Colon (tissue), 2 donors: ENCODE measurements around the gene CACNA1I.
"Not testable (repeated sequence)": the region's sequence is repeated elsewhere in the genome, so short reads cannot be mapped to it uniquely, and the experiment has no call there.

Experiments used
- FAIRE-seq: peaks from 2 replicates; lab custom pipeline; 2012; peaks lifted over from hg19 to GRCh38; lab: Jason Lieb, UNC
- donor health status: control.
- donor health status: control.

Gene CACNA1I

DNA sequence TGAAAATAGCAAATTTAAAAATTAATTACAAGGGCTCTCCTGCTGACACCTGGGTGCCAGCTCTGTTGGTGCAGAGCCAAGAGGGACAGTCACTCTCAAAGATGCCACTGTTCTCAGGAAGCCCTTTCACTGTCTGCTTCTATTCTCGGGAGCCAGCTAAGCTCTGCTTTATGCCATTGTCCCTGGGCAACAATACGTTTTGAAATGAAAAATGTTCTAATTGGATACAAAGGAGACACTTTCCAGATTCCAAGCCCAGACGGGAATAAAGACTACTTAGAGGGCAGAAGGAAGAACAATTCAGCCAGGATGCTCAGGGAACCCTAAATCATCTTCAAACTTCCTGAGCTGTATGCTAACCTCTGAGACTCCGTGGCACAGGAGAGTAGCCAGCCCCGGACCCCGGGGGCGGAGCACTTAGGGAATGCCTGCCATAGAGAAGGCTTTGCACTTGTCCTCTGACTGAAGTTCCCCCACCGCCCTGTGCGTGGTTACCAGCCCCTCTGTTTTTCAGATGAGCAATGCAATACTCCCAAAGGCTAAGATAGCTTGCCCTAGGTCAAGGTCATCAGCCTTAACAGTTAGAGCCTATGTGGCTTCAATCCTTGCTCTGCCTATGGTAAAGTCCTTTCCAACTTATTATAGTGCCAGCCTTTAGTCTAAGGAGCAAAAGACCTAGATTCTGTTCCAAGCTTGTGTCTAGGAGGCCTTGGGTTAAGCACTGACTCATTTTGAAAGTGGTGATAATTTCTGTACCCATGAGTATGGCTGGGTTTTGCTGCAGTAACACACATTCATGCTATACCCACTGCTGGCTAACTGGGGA, 150.9 kb downstream of the CACNA1I start:
- no peak for FAIRE-seq

DNA sequence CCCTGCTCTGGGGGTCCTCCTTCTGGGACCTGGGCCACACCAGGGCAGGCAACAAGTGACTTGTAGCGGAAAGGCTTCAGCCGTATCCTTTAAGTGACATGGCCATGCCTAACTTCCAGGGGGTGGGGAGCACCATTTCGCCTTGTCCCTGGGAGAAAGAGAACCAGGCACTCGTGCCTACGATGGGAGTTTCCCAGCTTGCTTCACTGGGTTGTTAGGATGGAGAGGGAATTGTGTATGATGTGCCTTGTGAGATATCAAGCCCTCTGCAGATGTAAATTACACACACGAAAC, 151.4 kb downstream of the CACNA1I start:
- no peak for FAIRE-seq

DNA sequence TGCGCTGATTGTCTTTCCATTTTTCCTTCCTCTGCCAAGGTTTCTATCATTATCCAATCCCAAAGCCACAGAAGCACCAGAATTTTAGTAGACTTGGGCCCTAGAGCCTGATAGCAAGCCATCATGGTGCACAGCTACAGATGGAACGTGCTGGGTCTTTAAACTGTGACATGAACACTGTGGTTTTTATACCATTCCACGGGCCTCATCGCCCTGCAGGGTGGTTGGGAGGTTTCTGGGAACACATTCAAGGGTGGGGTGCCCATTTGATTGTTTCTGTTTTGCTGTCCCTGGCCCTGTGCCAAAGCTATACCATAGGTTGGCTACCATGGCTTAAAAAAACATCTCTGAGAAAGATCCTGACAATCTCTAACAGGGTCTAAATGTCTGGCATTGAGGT, 151.9 kb downstream of the CACNA1I start:
- FAIRE-seq, result no peak

DNA sequence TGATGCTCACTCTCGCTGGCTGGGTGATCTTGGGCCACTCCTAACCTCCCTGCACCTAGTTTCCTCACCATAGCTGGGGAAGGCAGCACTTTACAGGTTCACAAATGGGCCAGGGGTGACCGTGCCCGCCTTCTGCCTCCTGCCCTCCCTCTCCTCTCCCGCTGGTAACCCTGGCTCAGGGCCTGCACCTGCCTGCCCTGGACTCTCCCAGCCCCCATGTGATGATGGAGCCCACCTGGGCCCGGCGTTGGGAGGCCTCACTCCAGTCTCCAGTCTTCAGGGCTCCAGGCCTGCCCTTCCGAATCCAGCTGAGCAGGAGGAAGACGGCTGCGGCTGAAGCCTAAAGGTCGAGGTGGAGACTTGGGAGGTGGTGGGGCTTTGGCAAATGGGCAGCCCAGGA, 152.9 kb downstream of the CACNA1I start:
- FAIRE-seq, result no peak

DNA sequence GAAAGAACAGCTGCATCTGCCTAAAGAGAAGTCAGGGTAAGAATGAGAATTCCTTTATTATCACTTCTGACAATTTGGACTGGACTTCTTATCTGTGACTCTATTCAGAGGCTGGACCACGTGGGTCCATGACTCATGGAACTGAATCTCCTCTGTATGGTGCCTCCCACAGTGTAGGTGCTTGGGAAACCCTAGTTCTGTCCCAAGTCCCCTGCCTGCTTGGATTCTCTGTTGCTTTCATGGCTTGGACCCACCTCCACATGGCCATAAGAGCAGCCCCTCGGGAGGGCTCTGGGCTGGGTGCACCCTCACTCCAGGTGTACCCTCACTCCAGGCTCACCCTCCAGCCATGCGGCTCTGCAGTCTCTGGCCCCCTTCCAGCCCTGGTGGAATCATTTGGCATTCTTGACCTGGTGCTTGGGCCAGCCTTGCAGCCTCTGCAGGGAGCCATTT, 153.4 kb downstream of the CACNA1I start:
- no peak for FAIRE-seq

DNA sequence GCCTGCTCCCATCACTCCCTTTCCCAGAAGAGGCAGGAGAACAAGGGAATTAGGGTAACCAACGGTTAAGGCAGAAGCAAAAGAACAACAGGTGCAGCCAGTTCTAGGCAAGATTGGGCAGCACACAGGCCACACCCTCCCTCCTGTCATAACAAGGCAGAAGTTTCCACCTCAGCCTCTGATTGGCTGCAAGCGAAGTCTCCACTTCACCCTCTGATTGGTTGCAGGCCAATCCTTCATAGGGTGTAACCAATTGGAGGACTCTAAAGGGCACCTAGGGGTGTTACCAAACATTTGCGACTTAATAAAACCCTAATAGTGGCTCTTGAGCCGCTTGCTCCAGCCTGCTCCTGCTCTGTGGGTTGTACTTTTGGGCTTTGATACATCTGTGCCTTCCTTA, 153.8 kb downstream of the CACNA1I start:
- FAIRE-seq, result no peak

DNA sequence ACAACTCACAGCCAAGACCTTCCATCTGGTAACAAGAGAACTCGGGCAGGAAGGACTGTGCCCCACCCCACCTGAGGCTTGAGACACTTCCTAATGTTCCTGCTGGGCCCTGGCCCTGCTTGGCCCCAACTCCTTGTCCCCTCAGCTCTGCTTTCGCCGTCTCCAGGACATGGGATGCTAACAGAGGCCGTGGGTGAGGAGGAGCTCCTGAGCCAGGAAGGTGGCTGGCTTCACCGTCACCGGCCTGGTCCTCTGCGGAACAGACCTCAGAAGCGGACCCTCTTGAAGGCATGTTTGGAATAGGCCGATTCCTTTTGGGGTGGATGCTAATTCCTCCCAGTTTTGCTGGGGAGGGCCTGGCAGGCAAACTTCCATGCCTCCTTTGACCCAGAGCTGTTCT, 154.3 kb downstream of the CACNA1I start:
- FAIRE-seq, result no peak

DNA sequence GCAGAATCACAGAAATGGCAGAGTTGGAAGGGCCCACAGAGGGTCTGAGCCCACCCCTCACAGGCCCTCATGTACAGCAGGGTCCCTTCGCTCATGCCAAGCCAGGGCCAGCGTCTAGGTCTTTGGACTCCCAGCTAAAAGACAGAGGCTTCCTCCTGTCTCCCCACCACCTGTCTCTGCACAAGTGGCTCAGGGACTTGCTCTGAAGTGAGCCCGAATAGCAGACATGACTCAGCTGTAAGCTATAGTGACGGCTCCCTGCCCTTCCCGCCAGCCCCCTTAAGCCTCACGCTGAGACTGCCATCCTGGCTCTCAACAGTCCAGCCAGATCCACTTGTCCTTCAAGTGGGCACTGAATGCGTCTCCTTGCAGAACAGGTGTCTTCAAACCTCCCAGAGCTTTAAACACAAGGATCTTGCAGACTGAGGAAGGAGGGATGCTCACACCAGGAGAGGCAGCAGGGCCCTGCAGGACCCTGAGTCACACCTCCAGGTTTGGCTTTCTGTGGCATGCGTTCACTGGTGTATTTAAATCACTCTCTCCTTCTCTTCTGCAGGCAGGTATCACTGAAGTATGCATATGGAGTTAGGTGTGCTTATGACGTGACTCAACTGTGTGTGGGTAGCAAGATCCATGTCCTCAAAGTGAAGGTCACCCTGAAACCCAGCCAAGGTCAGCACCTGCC, 154.9 kb downstream of the CACNA1I start:
- no peak for FAIRE-seq

DNA sequence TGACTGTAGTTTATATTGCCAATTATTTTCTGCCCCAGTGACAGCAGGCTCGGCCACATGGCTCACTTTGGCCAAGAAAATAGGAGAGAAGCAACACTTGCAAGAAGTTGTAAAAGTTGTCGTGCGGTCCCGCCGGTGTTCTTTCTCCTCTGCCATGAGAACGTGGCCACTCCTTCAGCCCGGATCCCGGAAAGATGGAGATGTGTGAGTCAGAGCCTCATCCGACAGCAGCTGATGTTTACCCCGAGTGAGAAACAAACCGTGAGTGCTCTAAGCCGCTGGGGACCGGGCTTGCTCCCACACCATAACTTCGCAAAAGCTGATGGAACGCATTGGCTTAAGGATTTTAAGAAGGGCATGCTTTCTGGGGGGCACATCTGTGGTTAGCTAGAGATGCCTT, 157.0 kb downstream of the CACNA1I start:
- no peak for FAIRE-seq

DNA sequence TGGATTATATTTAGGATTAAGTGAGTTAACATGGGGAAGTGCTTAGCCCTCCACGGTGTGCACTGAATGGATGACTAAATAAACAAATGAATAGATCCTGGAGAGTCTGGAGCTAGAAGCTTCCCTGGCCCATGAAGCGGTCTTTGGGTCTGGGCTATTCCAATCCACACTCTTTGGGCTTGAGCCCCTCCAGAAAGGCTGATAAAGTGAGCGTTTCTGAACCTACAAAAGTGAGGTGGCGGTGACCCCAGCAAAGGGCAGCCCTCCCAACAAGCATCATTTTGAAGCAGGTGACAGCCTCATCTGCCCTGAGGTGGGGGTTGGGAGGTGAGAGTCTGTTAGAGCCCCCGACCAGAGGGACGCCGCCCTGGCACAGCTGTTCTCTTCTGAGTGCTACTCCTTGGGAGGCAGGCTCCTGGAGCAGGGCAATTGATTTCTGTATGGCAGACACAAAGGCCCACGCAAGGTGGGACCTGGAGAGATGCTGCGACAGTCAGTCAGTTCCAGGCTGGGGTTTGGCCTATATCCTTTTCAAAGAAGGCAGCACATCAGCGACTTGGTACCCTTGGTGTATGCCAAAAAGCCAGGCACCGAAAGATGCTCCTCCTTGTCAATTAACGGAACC, 157.8 kb downstream of the CACNA1I start:
- FAIRE-seq, result no peak

DNA sequence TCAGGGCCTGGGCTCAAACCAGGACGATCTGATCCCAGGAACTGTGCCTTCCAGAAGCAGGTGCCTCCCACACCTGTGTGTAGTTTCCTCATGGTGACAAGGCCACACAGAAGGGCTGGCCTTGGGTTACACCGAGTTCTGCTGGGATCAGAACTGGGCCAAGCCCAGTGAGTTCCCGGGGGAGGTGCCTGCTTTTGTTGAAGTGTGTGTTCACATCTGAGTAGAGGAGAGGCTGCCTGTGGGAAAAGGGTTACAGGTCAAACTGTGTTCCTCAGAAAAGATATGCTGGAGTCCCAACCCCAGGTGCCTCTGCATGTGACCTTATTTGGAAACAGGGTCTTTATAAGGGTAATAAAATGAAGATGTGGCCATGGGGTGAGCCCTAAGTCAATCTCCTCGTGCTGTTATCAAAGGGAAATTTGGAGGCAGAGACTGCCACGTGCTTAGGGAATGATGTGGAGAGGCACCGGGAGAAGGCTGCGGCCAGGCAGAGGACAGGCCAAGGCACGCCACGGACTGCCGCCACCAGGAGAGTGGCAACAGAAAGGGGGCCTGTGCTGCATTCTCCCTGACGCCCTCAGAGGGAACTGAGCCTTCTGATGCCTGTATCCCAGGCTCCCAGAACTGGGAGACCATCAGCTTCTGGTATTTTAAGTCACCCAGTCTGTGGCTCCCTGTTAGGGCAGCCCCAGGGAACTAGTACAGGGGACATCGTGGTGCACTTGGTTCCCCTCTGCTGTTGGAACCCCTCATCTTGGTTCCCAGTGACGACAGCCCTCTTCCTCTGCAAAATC, 158.8 kb downstream of the CACNA1I start:
- FAIRE-seq, result no peak

DNA sequence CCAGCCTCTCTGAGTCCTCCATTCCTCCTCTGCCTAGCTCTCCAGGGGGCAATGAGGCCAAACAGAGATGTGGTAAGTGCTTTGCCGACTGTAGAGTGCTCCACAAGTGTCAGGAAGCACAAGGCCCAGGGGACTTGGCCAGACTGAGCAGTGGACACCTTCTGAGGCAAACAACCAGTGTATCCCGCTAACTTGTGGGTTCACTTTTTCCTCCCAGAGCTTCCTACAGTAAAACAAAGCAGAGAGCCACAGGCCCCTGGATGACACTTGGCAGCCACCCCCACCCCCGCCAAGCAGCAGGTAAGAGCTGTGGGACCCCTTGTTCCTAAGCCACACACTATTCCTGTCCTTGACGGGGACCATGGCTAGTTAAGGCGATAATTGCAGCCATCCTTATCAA, 160.9 kb downstream of the CACNA1I start:
- no peak for FAIRE-seq

DNA sequence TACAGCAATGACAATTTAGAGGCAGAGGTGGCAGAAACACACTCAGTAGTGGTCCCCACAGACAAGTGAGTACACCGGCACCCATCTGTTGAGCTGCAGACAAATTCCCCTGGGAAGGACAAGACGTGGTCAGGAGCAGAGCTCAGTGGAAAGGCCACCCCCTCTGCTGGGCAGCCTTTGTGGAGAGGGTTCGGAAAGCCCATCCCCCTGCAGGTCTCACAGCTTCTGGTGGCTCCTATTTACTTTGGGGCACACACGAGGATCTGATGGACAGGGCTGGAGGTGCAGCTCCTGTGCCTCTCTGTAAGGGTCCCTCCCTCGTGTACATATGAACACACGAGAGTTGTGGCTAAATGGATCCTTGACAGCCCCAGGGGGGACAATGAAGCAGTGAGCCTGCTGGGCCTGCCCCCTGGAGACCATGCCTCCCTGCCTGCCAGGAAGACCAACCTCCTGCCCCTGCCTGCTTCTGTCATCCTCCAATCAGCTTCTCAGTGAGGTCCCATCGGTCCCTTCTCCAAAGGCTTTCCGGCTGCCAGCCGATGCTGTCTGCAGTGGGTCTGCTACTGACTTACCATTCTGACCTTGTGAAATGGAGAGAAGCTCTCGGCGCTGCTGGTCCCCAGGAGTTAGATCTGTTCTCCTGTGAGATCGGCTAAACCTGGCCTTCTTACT, 161.5 kb downstream of the CACNA1I start:
- no peak for FAIRE-seq

DNA sequence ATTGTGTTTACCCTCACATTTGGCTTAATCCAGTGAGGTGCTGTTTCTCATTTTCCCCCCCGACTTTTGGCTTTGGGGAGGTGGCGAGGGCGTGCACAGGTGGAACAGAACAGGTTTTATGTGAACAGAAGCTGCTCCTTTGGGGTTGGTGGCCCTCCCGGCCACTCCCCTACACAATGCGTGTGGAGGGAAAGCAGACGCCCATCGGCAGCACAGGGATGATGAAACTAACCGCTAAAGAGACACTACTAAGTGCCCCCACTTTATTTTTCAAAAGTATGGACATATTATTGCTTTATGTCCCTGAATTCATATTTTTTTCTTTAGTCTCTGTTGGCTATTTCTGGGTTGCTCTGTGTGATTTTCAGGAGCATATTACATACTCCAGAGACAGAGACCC, 162.1 kb downstream of the CACNA1I start:
- FAIRE-seq, result no peak

DNA sequence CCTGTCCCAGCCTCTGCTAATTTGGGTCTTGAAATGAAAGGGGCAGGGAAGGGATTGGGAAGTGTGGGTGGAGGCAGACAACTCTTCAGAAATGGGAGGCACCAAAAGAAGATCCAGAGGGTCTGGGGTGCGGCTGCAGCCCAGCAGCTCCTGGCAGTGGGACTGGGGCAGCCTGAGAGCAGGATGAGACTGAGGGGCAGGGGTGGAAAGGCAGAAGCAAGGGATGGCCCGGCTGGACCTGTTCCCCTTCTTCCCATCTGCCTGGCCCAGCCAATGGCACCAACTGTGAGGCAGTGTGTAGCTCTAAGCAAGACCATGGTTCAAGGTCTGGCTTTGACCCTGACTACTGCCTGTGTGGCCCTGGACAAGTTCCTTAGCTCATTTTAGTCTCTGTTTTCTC, 162.6 kb downstream of the CACNA1I start:
- FAIRE-seq, result no peak

DNA sequence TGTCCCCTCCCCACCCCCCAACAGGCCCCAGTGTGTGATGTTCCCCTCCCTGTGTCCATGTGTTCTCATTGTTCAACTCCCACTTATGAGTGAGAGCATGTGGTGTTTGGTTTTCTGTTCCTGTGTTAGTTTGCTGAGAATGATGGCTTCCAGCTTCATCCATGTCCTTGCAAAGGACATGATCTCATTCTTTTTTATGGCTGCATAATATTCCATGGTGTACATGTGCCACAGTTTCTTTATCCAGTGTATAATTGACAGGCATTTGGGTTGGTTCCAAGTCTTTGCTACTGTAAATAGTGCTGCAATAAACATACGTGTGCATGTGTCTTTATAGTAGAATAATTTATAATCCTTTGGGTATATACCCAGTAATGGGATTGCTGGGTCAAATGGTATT, 163.5 kb downstream of the CACNA1I start:
- not testable (repeated sequence) for FAIRE-seq

DNA sequence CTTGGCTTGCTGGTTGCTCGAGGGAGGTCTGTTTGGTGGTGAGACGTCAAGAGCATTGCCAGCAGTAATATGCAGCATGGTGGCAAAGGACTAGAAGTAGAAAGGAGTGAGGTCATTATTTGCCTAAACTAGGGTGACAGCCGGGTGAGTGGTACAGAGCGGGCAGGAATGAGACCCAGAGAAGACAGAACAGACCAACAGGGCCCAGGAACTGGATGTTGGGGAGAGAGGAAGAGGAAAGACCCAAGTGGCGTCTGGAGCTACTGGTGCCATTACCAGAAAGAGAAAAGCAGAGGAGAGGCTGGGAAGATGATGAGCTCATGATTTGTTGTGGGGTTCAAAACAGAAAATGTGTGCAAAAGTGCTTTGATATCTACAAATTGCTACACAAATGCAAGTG, 164.3 kb downstream of the CACNA1I start:
- FAIRE-seq, result no peak

DNA sequence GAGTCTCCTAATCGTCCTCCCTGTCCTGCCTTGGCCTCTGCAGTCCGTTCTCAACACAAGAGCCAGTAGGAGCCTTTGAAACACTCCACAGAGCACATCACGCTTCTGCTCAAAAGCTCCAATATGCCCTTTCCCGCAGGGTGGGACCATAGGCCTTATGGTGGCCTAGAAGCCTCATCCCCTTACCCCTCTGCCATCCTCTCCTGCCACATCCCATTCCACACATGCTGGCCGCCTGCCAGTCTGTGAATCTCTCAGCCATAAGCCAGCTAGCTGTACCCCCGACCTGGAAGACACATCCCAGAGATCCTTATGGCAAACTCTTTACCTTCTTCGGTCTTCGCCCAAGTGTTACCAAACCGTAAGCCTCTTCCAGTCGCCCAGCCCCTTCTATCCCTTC, 165.2 kb downstream of the CACNA1I start:
- no peak for FAIRE-seq

DNA sequence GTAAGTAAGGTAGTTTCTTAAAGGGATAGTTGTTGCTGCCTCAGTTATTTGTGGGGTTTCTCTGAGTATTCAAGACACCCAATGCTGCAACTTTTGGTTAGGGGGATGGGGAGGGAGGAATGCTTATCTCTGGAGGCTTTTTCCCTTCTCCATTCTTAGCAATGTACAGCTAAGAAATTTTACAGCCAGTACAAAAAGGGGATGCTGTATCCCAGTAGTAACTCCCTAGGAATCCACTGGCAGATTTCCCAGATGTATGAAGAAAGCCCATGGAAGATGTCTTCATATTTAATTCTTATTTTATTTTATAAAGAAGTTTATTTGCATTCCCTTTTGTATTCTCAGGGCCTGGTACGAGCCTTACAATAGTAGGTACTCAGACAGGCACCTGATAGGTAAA, 168.2 kb downstream of the CACNA1I start:
- no peak for FAIRE-seq
